Left colon (tissue), 2 donors: ENCODE measurements around the gene PRPF31. TPM values are rescaled to one million over a fixed set of nuclear protein-coding genes. Genes with fewer than 3 reads are reported as not detected.

Experiments
- ATAC-seq: fragments of 200-7000 bp; cut with Tn5 transposase; one replicate; pipeline ENCODE4 v1.9.1; 2020; ENCODE audit warnings: mild to moderate bottlenecking, moderate library complexity
- DNase-seq, 2 donors: peaks; one replicate each; pipeline ENCODE4 v3.0.0-alpha.2; 2020
- intact Hi-C, 2 donors: fragments of 100-400 bp; cut with DNase I in 1 of 2; cut with micrococcal nuclease in 1 of 2; formaldehyde crosslinking; loops; one replicate each; pipeline versions ENCODE4 v1.11.2 to v1.14.0; 2022; cut with DNase I, micrococcal nuclease
- total RNA-seq, 2 donors: library from RNA; stranded (reverse); fragmentation: NEBNext Ultra II Directional; extraction: Animal tissue kit (Norgen Biotek cat#: 25700); gene quantifications; one replicate each; pipeline ENCODE4 v1.2.1, GENCODE V29; 2021
- donor health status: DM: no; HTN: no; CAD: no.
- donor health status: DM: yes; HTN: yes; CAD: no.

PRPF31 gene
- total RNA-seq, 2 donors from 2014 or later = 37.4 to 38.6 TPM

- ATAC-seq = peak; percentile 1
- intact Hi-C loops = no loop called here
Measured at GRCh38 chr19:54136086-54136863, 20.7 kb downstream of the PRPF31 start.

GRCh38 chr19:54136864-54137698, 21.5 kb downstream of the PRPF31 start:
- intact Hi-C loops = no loop called here
- ATAC-seq (peak; percentile 82), DNase-seq (peak; percentile 98 to 100)

More at GRCh38 chr19:54136086-54136863, 20.7 kb downstream of the PRPF31 start:
- peak in 1 of 2 donors; percentile 40 for DNase-seq

- ATAC-seq (no peak), DNase-seq (peak in 1 of 2 donors; percentile 53)
- intact Hi-C loops = no loop called here
Measured at GRCh38 chr19:54137699-54138488, 22.3 kb downstream of the PRPF31 start, which contains the start of gene CNOT3. TSS of gene CNOT3 (plus strand) at chr19:54137762. CDS start at chr19:54142979, 5,217 bp downstream.

- no peak for DNase-seq
- intact Hi-C loops = no loop called here
- no peak for ATAC-seq
Measured at GRCh38 chr19:54138489-54139256, 23.1 kb downstream of the PRPF31 start.

GRCh38 chr19:54141356-54141755, 25.8 kb downstream of the PRPF31 start:
- ATAC-seq (no peak), DNase-seq (no peak)
- intact Hi-C loops = no loop called here

- no peak for DNase-seq
- intact Hi-C loops = no loop called here
Measured at GRCh38 chr19:54142166-54142780, 26.7 kb downstream of the PRPF31 start.

GRCh38 chr19:54145541-54146158, 30.1 kb downstream of the PRPF31 start:
- no peak for ATAC-seq
- DNase-seq = no peak
- intact Hi-C loops = no loop called here

More at GRCh38 chr19:54142166-54142780, 26.7 kb downstream of the PRPF31 start:
- no peak for ATAC-seq

GRCh38 chr19:54147676-54148075, 32.1 kb downstream of the PRPF31 start:
- ATAC-seq (no peak), DNase-seq (no peak)
- intact Hi-C loops = no loop called here

- no peak for ATAC-seq
Measured at GRCh38 chr19:54148158-54148557, 32.6 kb downstream of the PRPF31 start.

GRCh38 chr19:54149021-54149812, 33.7 kb downstream of the PRPF31 start:
- ATAC-seq (no peak), DNase-seq (no peak)
- intact Hi-C loops = no loop called here

More at GRCh38 chr19:54148158-54148557, 32.6 kb downstream of the PRPF31 start:
- DNase-seq = no peak
- intact Hi-C loops = no loop called here

- DNase-seq (no peak), ATAC-seq (no peak)
- intact Hi-C loops = no loop called here
Measured at GRCh38 chr19:54151362-54152035, 35.9 kb downstream of the PRPF31 start.

GRCh38 chr19:54152267-54152666, 36.7 kb downstream of the PRPF31 start:
- intact Hi-C loops = no loop called here
- ATAC-seq (peak; percentile 3), DNase-seq (no peak)

GRCh38 chr19:54152878-54153524, 37.4 kb downstream of the PRPF31 start:
- intact Hi-C loops = no loop called here
- no peak for DNase-seq
- peak; percentile 2 for ATAC-seq

- DNase-seq (no peak), ATAC-seq (no peak)
- intact Hi-C loops = no loop called here
Measured at GRCh38 chr19:54153731-54154326, 38.3 kb downstream of the PRPF31 start.

GRCh38 chr19:54154603-54155345, 39.2 kb downstream of the PRPF31 start:
- ATAC-seq (no peak), DNase-seq (no peak)
- intact Hi-C loops = no loop called here
